Caco-2 (cell line): ENCODE measurements around the gene SLC24A4. TPM values are rescaled to one million over a fixed set of nuclear protein-coding genes. Genes with fewer than 3 reads are reported as not detected.

Experiments
- BruUV-seq: library from RNA; stranded (reverse); fragments of 400-500 nt; replicated peaks from 2 replicates; lab custom pipeline; 2021; lab: Mats Ljungman, UMichigan
- CTCF ChIA-PET: fragments of 300-600 bp; sonication (Branson Sonifier 250); formaldehyde crosslinking; loops from one replicate; lab custom pipeline; 2022; ENCODE audit warnings: antibody characterized with exemption; lab: Charles Lee
- POLR2A ChIA-PET: fragments of 300-600 bp; sonication (Branson Sonifier 250); formaldehyde crosslinking; loops from one replicate; lab custom pipeline; 2022; ENCODE audit warnings: antibody characterized with exemption; lab: Charles Lee
- DNase-seq, 2 experiments: peaks; one replicate each; pipeline versions ENCODE4 v3.0.0 to v3.0.0-alpha.2; 2020 to 2022
- H3K27me3 ChIP-seq: replicated peaks from 2 replicates; pipeline ENCODE4 v1.6.0; 2011; ENCODE audit warnings: low read length; ENCODE audit not compliant: control insufficient read depth, insufficient read depth
- H3K36me3 ChIP-seq: 2 replicates; pipeline ENCODE4 v1.5.1; 2011; ENCODE audit warnings: low read length; ENCODE audit not compliant: control insufficient read depth, insufficient read depth
- H3K4me1 ChIP-seq: fragments of 250-450 bp; sonication (Bioruptor Pico); 2 replicates; pipeline ENCODE4 v1.5.1; 2020; ENCODE audit warnings: mild to moderate bottlenecking
- H3K4me3 ChIP-seq: 2 replicates; pipeline ENCODE4 v1.5.1; 2011; ENCODE audit warnings: low read depth, mild to moderate bottlenecking, control low read depth, low read length
- H3K9me3 ChIP-seq: fragments of 250-450 bp; sonication (Bioruptor Pico); 2 replicates; pipeline ENCODE4 v1.5.1; 2020; ENCODE audit warnings: mild to moderate bottlenecking, moderate library complexity
- H3K27ac Mint-ChIP-seq: one replicate; pipeline ENCODE4 v1.8.0; 2022; ENCODE audit warnings: mixed read lengths; ENCODE audit not compliant: unreplicated experiment
- H3K27me3 Mint-ChIP-seq: one replicate; pipeline ENCODE4 v1.8.0; 2022; ENCODE audit warnings: mixed read lengths; ENCODE audit not compliant: insufficient read depth, unreplicated experiment
- H3K36me3 Mint-ChIP-seq: one replicate; pipeline ENCODE4 v1.8.0; 2022; ENCODE audit warnings: mild to moderate bottlenecking, mixed read lengths; ENCODE audit not compliant: insufficient read depth, unreplicated experiment
- H3K4me1 Mint-ChIP-seq: one replicate; pipeline ENCODE4 v1.8.0; 2022; ENCODE audit warnings: low read depth, mixed read lengths; ENCODE audit not compliant: unreplicated experiment
- H3K4me3 Mint-ChIP-seq: one replicate; pipeline ENCODE4 v1.8.0; 2022; ENCODE audit warnings: mild to moderate bottlenecking, moderate library complexity, mixed read lengths; ENCODE audit not compliant: unreplicated experiment
- H3K9me3 Mint-ChIP-seq: one replicate; pipeline ENCODE4 v1.8.0; 2022; ENCODE audit warnings: mixed read lengths; ENCODE audit not compliant: unreplicated experiment
- intact Hi-C: fragments of 100-400 bp; cut with micrococcal nuclease; formaldehyde crosslinking; loops from one replicate; pipeline ENCODE4 v1.10.0; 2022; ENCODE audit not compliant: unreplicated experiment
- total RNA-seq: library from RNA; stranded (reverse); gene quantifications from 2 replicates; pipeline ENCODE4 v1.2.3, GENCODE V29; 2022
- TF ChIP-seq, protein P1 (sequence below), 2 experiments: fragments of 200-600 bp in 1 of 2; IDR thresholded peaks; 1 replicate in 1 of 2; 2 replicates in 1 of 2; pipeline versions ENCODE4 v1.5.1 to v1.8.0; 2011 to 2022; ENCODE audit warnings: antibody characterized with exemption in 1 of 2, control low read depth in 1 of 2, inconsistent platforms in 1 of 2, low read depth in 1 of 2, low read length in 1 of 2, mild to moderate bottlenecking in 1 of 2, moderate library complexity in 1 of 2; ENCODE audit not compliant: insufficient read depth in 1 of 2, severe bottlenecking in 1 of 2, unreplicated experiment in 1 of 2

Gene SLC24A4
- total RNA-seq, 1 experiment from 2014 or later = not detected

DNA sequence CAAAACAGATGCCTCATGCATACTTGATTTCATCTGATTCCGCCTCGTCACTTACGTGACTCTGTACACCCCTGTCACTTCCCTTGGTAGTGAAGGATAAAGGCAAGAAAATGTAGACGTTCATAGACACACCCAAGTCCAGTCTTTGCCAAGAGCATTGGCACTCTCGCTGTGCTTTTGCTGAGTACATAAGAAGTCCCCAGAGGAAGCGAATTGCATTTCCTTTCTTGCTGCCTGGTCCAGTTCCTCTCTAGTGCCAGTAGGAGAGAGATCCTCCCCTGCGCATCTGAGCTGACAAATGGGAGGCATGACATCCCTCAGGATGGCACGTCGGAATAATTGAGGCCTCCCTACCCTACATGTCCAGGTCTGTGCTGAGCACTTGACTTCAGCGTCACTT lies 169.3 kb downstream of the SLC24A4 start:
- Mint-ChIP-seq H3K27me3 (no peaks in the 10 kb centered on the region), H3K4me1 (peaks cover 11% of the 10 kb centered on the region), H3K4me3 (no peak overlapping the region), H3K36me3 (peaks cover 6% of the 10 kb centered on the region), H3K27ac (no peak overlapping the region), H3K9me3 (no peaks in the 10 kb centered on the region)
- H3K9me3 ChIP-seq = no peaks in the 10 kb centered on the region
- intact Hi-C loops = no loop called here
- no TSS peak for BruUV-seq
- DNase-seq = no peak
- no peaks in the 10 kb centered on the region for H3K36me3 ChIP-seq
- H3K4me1 ChIP-seq = no peaks in the 10 kb centered on the region; the same call in 1 of the 2 replicates
- H3K4me3 ChIP-seq = no peak overlapping the region
- CTCF ChIA-PET = no interaction called here
- TF ChIP-seq, protein P1, sequence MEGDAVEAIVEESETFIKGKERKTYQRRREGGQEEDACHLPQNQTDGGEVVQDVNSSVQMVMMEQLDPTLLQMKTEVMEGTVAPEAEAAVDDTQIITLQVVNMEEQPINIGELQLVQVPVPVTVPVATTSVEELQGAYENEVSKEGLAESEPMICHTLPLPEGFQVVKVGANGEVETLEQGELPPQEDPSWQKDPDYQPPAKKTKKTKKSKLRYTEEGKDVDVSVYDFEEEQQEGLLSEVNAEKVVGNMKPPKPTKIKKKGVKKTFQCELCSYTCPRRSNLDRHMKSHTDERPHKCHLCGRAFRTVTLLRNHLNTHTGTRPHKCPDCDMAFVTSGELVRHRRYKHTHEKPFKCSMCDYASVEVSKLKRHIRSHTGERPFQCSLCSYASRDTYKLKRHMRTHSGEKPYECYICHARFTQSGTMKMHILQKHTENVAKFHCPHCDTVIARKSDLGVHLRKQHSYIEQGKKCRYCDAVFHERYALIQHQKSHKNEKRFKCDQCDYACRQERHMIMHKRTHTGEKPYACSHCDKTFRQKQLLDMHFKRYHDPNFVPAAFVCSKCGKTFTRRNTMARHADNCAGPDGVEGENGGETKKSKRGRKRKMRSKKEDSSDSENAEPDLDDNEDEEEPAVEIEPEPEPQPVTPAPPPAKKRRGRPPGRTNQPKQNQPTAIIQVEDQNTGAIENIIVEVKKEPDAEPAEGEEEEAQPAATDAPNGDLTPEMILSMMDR (IDR thresholded peaks at IDR 0.05; ENCODE audit: insufficient read depth in 1 of 2, low read depth in 1 of 2, low read length in 1 of 2, severe bottlenecking in 1 of 2, unreplicated experiment in 1 of 2) = no peak
- POLR2A ChIA-PET = no interaction called here
- H3K27me3 ChIP-seq = no peaks in the 10 kb centered on the region

DNA sequence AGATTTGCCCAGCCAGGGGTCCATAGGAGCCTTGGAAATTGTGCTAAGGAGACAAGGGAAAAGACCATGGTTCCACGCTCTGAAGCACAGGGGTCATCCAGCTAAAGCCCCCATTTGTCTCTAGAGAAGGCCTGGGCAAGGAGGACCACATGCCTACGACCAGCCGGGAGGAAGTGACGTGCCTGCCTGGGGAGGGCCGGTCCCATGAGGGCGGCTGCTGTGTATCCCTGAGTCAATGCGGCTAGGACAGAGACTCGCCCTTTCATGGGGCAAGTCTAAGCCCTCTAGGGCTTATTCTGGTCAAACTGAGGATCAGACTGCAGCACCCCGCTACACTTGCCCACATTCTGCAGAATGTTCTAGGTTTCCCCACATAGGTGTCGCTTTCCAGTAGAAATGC lies 170.1 kb downstream of the SLC24A4 start:
- Mint-ChIP-seq H3K4me1 (peaks cover 11% of the 10 kb centered on the region), H3K36me3 (peaks cover 6% of the 10 kb centered on the region), H3K27me3 (no peaks in the 10 kb centered on the region), H3K27ac (no peak overlapping the region), H3K9me3 (no peaks in the 10 kb centered on the region), H3K4me3 (no peak overlapping the region)
- TF ChIP-seq, protein P1 (IDR thresholded peaks at IDR 0.05; ENCODE audit: insufficient read depth in 1 of 2, low read depth in 1 of 2, low read length in 1 of 2, severe bottlenecking in 1 of 2, unreplicated experiment in 1 of 2) = no peak
- H3K4me3 ChIP-seq = no peak overlapping the region
- no peaks in the 10 kb centered on the region for H3K36me3 ChIP-seq
- DNase-seq = no peak
- H3K27me3 ChIP-seq = no peaks in the 10 kb centered on the region
- POLR2A ChIA-PET = no interaction called here
- no peaks in the 10 kb centered on the region for H3K9me3 ChIP-seq
- no peaks in the 10 kb centered on the region; the same call in 1 of the 2 replicates for H3K4me1 ChIP-seq
- CTCF ChIA-PET = no interaction called here
- BruUV-seq = no TSS peak
- intact Hi-C loops = no loop called here

DNA sequence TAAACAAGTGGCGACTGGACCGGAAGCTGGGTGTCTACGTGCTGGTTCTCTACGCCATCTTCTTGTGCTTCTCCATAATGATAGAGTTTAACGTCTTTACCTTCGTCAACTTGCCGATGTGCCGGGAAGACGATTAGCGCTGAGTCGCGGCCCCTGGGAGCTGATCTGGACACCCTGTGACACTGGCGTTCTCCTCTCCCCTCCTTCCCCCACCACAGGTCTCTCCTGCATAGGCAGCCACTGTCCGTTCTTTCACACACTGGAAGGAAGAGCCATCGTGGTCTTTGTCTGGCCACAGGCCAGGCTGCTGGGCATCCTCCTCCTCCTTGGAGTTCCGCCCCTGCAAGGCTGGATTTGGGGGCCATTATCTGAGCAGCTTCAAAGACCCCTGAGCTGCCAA lies 170.5 kb downstream of the SLC24A4 start:
- POLR2A ChIA-PET = no interaction called here
- DNase-seq = no peak
- no peaks in the 10 kb centered on the region for H3K27me3 ChIP-seq

More for the DNA sequence above, 170.5 kb downstream of the SLC24A4 start:
- Mint-ChIP-seq H3K9me3 (no peaks in the 10 kb centered on the region), H3K36me3 (peaks cover 5% of the 10 kb centered on the region), H3K4me1 (peaks cover 10% of the 10 kb centered on the region), H3K4me3 (no peak overlapping the region), H3K27me3 (no peaks in the 10 kb centered on the region), H3K27ac (no peak overlapping the region)
- CTCF ChIA-PET = interaction anchor here (0.5 kb wide), 1 partner anchor 386 kb away, joined by 5 read pairs; no protein-coding TSS in a partner anchor
- H3K9me3 ChIP-seq = no peaks in the 10 kb centered on the region
- BruUV-seq = no TSS peak
- no peaks in the 10 kb centered on the region; the same call in 1 of the 2 replicates for H3K4me1 ChIP-seq
- no peaks in the 10 kb centered on the region for H3K36me3 ChIP-seq
- TF ChIP-seq, protein P1 (IDR thresholded peaks at IDR 0.05; ENCODE audit: insufficient read depth in 1 of 2, low read depth in 1 of 2, low read length in 1 of 2, severe bottlenecking in 1 of 2, unreplicated experiment in 1 of 2) = no peak
- no peak overlapping the region for H3K4me3 ChIP-seq
- intact Hi-C loops = no loop called here
